ENCODE data around the gene GPR62.

Gene GPR62

GRCh38 chr3:51938780-51939425 is 16.3 kb upstream of the GPR62 start:
- no peak for DNase-seq (ENCODE audit: low read depth)

DNA sequence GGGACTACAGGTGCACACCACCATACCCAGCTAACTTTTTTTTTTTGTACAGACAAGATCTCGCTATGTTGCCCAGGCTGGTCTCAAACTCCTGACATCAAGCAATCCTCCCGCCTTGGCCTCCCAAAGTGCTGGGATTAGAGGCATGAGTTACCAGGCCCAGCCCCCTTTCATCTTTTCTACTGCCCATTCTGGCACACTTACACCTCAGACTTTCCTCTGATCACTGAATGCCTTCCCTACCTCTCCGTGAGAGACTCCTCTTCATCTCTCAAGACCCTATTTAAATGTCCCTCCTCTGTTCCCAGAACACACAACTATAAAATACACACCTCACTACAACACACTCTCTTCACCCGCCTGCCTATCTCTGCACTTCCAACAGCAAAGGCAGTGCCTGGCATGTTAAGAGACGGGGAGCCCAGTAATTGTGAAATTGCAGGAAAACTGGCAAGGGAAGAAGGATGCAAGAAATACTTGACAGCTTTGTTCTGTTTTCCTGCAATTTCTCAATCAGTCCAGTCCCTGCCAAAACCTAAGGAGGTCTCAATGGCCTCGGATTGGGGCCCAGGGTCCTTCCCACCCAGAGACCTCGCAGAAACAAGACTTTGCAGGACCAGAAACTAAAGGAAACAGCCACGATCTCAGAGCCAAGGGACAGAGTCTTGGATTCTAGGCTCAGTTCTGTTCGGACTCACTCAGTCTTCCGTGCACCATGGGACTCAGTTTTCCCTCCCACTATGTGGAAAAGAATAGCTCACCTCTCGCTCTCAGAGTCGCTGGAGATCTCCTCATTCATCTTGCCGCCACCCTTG is 14.3 kb upstream of the GPR62 start:
- DNase-seq (ENCODE audit: low read depth): peak; percentile 32

DNA sequence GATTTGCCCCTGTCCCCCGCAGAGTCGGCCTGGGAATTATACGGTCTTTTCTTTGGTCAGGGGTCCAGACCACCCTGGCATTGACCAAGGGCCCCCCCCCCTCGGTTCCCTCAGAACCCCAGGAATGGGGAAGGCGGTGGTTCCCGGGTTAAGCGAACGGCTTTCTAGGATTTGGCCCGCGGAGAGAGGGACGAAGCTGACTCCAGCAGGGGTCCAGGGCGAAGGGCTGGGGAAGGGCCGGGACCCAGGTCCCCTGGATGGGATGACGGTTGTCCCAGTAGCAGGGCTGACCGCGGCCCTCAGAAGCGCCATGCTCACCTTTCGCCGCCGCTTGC is 13.8 kb upstream of the GPR62 start:
- no peak for DNase-seq (ENCODE audit: low read depth)

GRCh38 chr3:51941798-51942602 is 13.2 kb upstream of the GPR62 start, which contains the start of the genes PARP3 and RRP9:
PARP3 (plus strand) TSS chr3:51942363; CDS start chr3:51943356, 993 bp downstream.
RRP9 (minus strand) TSS chr3:51941904; CDS start chr3:51941867, 37 bp downstream.
- DNase-seq (ENCODE audit: low read depth): peak; percentile 100

- peak; percentile 83 for DNase-seq (ENCODE audit: low read depth)
Measured at GRCh38 chr3:51942603-51943450, 12.4 kb upstream of the GPR62 start.

DNA sequence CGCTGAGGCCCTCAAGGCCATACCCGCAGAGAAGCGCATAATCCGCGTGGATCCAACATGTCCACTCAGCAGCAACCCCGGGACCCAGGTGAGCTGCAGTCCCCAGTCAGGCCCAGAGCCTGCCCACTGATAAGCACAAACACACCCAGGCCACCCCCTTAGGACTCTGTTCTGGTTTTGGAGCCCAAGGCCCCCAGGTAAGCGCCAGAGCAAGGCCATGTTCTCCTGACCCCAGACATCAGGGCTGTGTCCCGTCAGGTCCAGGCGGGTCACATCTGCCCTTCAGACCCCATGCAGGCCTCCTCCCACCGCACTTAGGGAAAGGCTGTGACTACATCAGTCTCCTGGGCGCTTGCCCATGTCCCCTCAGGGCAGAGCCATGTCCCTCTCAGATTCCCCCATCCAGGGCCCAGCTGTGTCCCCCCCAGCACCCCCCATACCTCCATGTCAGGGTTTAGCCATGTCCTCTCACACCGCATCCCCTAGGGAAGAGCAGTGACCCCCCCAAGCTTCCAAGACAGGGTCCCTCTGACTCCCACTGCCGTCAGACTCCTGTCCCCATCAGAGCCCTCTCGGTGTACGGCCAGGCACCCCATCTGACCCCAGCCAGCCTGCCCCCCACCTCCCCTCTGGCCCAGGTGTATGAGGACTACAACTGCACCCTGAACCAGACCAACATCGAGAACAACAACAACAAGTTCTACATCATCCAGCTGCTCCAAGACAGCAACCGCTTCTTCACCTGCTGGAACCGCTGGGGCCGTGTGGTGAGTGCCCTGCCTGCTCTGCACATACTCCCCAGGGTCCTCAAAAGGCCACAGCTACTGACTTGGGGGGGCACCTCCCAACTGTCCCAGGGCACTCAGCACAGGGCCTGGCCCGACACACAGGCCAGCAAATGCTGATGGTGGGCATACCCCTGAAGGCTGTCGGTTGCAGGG is 11.5 kb upstream of the GPR62 start:
- no peak for DNase-seq (ENCODE audit: low read depth)

DNA sequence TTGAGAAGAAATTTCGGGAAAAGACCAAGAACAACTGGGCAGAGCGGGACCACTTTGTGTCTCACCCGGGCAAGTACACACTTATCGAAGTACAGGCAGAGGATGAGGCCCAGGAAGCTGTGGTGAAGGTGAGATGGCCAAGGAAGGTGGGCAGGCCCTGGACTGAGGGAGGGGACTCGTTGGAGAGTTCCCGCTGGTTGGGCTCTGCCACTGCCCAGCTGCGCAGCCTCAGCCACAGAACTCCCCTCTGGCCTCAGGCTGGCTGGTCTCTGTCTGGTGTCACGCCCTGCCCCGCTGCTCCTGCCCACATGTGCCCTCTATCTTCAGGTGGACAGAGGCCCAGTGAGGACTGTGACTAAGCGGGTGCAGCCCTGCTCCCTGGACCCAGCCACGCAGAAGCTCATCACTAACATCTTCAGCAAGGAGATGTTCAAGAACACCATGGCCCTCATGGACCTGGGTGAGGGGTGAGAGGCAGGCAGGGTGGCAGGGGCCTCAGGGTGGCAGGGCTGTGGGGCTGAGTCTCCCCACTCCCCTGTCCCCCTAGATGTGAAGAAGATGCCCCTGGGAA is 10.6 kb upstream of the GPR62 start:
- DNase-seq (ENCODE audit: low read depth): no peak

GRCh38 chr3:51945031-51945840 is 9.9 kb upstream of the GPR62 start:
- no peak for DNase-seq (ENCODE audit: low read depth)

GRCh38 chr3:51945926-51946705 is 9.1 kb upstream of the GPR62 start:
- DNase-seq (ENCODE audit: low read depth): no peak

DNA sequence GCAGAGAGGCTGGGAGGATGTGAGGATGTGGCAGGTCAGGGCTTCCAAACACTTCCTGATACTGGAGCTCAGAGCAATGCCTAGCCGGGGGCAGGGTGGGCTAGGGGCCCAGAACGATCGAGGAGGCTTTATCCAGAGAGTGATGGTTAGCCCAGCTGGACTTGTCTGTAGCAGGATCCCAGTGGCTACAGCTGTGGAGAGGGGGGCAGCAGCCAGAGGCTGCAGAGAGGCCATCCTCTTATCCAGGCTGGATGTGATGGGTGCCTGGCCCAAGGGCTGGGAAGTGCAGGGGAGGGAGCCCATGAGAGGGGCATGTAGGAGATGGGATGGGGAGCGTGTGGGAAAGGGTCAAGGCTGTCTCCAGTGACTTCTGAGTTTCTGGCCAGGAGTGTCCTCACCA is 8.4 kb upstream of the GPR62 start:
- DNase-seq (ENCODE audit: low read depth): no peak

DNA sequence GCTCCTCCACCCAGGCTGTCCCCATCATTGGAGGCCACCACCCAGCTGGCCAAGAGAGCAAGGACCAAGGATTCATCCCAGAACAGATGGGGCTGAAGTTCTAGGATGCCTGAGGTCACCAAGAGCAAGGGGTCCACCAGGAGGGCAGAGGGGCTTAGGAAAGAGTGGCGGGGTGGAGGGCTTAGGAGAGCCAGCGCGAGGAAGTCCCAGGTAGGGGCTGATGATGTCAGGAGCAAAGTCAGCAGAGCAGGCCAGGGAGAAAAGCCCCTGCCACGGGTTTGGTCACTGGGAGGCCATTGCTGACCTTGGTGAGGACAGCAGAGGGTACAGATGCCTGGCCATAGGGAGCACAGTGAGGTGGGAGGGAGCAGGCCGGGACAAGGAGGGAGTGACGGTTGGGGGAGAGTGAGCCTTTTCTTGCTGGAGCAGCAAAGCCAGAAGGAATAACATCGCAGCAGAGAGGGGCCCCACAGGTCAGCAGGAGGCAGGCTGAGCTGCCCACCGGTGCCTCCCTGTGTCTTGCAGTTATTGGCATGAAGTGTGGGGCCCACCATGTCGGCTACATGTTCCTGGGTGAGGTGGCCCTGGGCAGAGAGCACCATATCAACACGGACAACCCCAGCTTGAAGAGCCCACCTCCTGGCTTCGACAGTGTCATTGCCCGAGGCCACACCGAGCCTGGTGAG is 7.8 kb upstream of the GPR62 start:
- DNase-seq (ENCODE audit: low read depth): no peak

- no peak for DNase-seq (ENCODE audit: low read depth)
Measured at GRCh38 chr3:51948016-51948580, 7.1 kb upstream of the GPR62 start.

- DNase-seq (ENCODE audit: low read depth): no peak
Measured at GRCh38 chr3:51949121-51949520, 6.1 kb upstream of the GPR62 start.

DNA sequence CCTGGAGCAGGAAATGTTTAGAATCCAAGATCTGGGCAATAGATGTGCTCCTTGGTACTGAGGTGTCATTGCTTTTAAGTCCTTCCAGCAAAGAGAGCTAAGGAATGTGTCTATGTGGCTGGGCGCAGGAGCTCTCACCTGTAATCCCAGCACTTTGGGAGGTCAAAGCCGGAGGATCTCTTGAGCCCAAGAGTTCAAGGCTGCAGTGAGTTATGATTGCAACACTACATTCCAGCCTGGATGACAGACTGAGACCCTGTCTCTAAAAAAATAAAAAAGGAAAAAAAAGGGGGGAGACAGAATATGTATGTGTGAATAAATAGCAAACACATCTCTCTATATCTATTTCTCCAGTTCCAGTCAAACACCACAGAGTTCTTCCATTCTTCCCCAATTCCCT is 4.3 kb upstream of the GPR62 start:
- no peak for DNase-seq (ENCODE audit: low read depth)

GRCh38 chr3:51953445-51953844 is 1.7 kb upstream of the GPR62 start:
- peak; percentile 88 for DNase-seq (ENCODE audit: low read depth)

DNA sequence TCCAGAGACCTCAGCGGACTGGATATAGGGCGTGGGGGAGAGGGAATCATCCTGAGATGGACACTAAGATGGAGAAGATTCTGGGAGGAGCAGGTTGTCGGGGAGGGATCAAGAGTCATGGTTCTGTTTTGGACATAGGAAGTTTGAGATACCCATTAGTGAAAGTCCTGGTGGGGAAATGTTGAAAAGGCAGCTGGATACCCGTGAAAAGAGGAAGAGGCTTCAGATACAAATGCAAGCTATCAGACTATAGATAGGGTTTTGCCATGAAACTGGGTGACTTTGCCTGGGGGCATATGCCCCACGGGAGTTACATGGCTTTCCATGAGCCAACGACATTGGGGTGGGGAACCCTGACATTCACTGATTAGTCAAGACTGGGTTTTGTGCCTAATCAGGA is 1.1 kb upstream of the GPR62 start:
- DNase-seq (ENCODE audit: low read depth): no peak

DNA sequence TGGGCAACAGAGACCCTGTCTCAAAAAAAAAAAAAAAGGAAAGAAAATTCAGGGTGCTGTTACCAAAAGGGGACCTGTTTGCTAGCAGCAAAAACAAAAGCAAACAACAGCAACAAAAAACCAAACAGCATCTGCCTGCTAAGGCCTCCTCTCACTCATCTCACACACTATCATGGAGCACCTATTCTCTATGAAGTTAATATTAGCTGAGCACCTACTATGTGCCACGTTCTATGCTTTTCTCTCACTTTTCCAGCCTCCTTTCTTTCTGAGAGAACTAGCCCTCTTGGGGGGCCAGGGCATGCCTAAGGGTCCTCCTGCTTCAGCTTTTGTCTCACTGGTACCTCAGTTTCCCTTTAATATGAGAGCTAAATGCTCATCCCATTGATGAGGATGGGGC is 468 bp upstream of the GPR62 start:
- DNase-seq (ENCODE audit: low read depth): no peak
